ENCODE results near the gene VAC14.
"Not testable (repeated sequence)": the region's sequence is repeated elsewhere in the genome, so short reads cannot be mapped to it uniquely, and the experiment has no call there.

Gene VAC14

GRCh38 chr16:70800781-70801480, at the start of gene VAC14:
TSS of gene VAC14 (minus strand) at chr16:70801158. CDS start at chr16:70800900, 258 bp downstream.
- peak; percentile 17 for DNase-seq

GRCh38 chr16:70823498-70824118, 22.6 kb upstream of the VAC14 start:
- DNase-seq = not testable (repeated sequence)

GRCh38 chr16:70822734-70823133, 21.8 kb upstream of the VAC14 start:
- not testable (repeated sequence) for DNase-seq

- not testable (repeated sequence) for DNase-seq
Observed at GRCh38 chr16:70818088-70818487, 17.1 kb upstream of the VAC14 start.

GRCh38 chr16:70809392-70810060, 8.6 kb upstream of the VAC14 start:
- no peak for DNase-seq

GRCh38 chr16:70808371-70808770, 7.4 kb upstream of the VAC14 start:
- DNase-seq = no peak

- DNase-seq = no peak
Observed at GRCh38 chr16:70805787-70806186, 4.8 kb upstream of the VAC14 start.

GRCh38 chr16:70805380-70805779, 4.4 kb upstream of the VAC14 start:
- DNase-seq = no peak

GRCh38 chr16:70804734-70805169, 3.8 kb upstream of the VAC14 start:
- no peak for DNase-seq

- no peak for DNase-seq
Observed at GRCh38 chr16:70804153-70804733, 3.3 kb upstream of the VAC14 start.

- no peak for DNase-seq
Observed at GRCh38 chr16:70803319-70803718, 2.4 kb upstream of the VAC14 start.

GRCh38 chr16:70801611-70802010, 653 bp upstream of the VAC14 start:
- DNase-seq = no peak

- no peak for DNase-seq
Observed at GRCh38 chr16:70800311-70800710, 647 bp downstream of the VAC14 start.

GRCh38 chr16:70796301-70796700, 4.7 kb downstream of the VAC14 start:
- no peak for DNase-seq

- no peak for DNase-seq
Observed at GRCh38 chr16:70795296-70795912, 5.6 kb downstream of the VAC14 start.

- DNase-seq = no peak
Observed at GRCh38 chr16:70793851-70794502, 7.0 kb downstream of the VAC14 start.

GRCh38 chr16:70790815-70791214, 10.1 kb downstream of the VAC14 start:
- no peak for DNase-seq

- no peak for DNase-seq
Observed at GRCh38 chr16:70789595-70790447, 11.1 kb downstream of the VAC14 start.

- DNase-seq = no peak
Observed at GRCh38 chr16:70788668-70789594, 12.0 kb downstream of the VAC14 start.

GRCh38 chr16:70786020-70786755, 14.8 kb downstream of the VAC14 start:
- DNase-seq = no peak

Data from GOT3 (cell line).